CD4-positive, alpha-beta T cell treated with Interleukin-15 for 4 hours (primary cell): ENCODE measurements around the gene BHLHE23.

ENCODE experiments used
- DNase-seq: peaks from one replicate; pipeline ENCODE4 v3.0.0-alpha.2; 2020; ENCODE audit warnings: low spot score

The BHLHE23 gene

DNA sequence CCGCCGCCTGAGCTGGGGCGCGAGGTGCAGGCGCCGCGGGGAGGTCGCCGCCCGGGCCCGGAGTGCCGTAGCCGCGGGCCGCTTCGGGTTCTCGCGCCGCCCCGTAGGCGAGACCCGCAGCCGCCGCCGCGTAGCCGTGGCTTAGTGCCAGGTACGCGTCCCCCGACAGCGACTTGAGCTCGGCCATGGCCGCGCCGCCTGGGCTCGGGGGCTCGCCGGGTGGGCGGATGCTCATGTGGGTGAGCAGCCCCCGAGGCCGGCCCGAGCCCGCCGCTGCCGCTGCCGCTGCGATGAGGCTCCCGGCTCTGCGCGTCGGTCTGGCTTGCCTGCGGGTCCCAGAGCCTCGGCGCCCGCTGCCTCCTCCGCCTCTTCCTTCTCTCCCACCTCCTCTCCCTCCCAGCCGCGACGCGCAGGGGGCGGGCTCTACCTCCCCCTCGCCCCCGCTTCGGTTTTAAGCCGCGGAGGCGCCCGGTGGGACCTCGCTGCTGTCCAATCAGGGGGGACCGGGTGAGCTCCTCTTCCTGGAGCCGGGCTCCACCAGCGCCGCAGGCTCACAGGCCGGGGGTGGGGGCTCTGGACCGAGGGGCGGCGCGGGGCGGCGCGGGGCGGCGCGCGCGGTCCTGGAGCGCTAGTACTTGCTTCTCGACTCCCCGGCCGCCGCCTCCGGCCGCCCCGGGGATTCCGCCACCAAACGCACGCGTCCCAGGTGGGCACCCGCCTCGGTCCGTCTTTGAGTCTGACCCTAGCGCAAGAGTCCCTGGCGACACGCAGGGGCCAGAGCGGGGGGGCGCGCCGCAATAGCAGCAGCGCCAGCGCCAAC lies at the start of gene BHLHE23:
BHLHE23 (minus strand) TSS at position 425 of the 820 bp plus-strand sequence; CDS start at position 235, 190 bp downstream.
- DNase-seq = no peak

DNA sequence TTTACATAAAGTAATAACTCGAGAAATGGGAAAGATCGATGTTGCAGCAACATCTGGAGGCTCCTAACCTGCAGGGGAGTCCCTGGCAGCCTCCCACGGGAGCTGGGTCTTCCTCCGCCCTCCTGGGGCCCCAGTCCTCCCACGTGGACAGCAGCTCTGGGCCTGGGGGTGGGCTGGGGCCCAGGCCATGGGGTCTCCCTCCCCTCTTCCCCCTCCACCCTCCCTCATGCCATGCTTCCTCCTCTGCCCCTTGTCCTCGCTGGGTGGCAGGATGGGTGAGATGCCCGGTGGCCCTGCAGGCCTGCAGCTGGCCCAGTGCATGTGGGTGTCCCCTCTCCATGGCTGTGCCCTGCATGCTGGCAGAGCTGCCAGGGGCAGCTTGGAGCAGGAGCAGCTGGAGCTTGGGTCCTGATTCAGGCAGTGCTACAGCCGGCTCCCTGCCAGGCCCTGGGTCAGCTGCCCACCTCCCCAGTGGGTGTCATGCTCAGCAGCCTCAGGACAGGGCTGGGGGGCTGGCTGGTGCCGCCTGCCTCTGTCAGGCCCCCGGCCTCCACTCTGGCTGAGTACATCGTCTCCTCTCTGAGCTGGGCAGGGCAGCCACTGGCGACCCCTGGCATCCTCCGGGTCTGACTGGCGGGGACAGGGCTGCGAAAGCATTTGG lies 48.9 kb upstream of the BHLHE23 start:
- DNase-seq = no peak

DNA sequence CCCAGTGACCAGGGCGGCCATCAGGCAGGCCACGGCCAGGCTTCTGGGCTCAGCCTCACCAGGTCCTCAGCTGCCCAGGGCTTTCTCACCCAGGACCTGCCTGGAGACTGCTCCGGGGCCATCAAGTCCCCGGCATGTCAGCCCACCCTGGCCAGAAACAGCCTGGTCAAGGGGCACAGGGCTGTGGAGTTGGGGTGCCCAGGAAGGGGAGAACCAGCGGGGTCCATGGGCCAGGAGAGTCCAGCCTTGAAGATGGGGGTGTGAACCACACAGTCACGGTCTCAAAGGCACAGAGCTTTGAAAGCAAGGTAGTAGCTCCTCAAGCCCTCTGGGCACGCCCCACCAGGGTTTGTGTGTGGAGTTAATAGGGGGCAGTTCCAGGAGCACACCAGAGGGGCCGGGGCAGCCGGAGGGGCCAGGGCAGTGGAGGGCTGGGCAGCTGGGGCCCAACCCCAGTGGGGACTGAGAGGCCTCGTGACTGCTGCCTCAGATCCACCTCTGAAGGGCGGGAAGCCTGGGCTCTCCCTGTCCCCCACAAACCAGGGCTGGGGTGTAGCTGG lies 48.0 kb upstream of the BHLHE23 start:
- DNase-seq = no peak

DNA sequence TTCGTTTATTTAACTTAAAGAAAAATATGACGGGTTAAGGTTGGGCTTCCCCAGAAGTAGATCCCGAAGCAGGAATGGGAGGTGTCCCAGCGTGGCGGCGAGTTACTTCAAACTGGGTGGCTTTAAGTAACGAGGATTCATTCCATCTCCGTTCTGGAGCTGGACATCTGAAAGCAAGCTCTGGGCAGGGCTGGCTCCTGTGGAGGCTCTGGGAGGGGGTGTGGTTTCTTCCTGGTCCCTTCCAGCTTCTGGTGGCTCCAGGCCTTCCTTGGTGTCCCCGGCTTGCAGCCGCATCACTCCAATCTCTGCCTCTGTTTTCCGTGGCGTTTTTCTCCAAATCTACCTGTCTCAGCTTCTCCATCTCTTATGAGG lies 47.3 kb upstream of the BHLHE23 start:
- no peak for DNase-seq

DNA sequence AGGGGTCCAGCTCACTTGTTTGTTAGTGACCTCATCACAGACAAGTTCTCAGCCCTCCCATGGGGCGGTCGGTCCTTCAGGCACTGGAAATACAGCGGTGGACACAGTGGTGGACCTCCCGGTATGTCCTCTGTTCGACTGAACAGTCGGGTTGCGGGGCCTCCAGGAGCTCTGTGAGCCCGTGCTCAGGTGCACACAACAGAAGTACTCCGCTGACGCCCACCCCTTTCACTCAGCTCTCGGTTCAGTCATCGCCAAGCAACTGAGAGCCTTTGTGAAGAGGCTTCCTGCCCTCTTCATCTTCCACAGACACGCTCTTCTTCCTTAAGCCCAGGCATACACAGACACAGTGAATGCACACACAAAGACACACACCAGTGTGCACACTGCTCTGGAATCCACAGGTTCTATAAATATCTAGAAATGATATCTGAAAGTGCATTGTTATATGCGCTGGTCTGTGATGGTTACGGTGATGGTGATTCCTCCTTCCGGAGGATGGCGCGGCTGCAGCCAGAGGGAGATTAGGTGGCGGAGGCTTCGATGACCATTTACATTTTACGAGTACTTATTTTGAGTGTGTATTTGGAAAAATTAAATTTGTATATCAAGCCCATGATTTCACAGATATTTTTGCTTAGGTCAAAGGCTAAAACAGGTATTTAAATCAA lies 46.8 kb upstream of the BHLHE23 start:
- no peak for DNase-seq

DNA sequence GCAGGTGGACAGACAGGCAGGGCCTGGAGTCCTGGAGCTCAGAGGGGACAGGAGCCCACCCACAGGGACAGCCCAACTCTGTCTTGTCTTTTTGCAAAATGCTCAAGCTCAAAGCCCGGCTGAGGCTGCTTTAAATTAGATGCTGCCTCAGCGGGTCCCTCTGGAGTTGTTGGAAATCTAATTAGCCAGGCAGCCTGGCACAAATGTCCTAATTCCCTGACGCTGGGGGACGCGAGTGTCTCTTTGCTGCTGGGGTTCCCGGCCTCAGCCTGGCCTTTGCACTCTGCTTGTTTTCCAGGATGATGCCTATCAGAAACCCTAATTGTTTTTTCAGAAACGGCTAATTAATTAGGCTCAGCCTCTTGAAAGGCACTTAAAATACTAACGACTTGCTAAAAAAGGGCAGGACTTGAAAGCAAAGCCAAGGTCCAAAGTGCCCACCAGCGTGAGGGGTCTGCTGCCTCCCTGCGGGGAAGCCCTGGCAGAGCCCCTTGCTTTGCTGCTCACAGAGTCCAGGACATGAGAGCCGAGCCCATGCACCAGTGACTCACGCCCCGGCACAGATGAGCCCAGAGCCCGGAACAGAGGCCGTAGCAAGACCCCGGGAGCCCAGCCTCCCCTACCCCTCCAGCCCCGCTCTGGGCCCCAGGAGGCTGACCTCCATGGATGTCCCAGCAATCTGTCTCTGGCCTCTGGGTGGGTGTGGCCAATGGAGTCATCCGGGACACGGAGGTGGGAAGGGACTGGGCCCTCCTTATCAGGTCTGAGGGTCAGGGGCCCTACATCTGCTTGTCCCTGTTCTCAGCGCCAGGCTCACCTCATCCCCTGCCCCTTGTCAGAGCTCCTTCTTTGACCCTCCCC lies 46.0 kb upstream of the BHLHE23 start:
- no peak for DNase-seq

DNA sequence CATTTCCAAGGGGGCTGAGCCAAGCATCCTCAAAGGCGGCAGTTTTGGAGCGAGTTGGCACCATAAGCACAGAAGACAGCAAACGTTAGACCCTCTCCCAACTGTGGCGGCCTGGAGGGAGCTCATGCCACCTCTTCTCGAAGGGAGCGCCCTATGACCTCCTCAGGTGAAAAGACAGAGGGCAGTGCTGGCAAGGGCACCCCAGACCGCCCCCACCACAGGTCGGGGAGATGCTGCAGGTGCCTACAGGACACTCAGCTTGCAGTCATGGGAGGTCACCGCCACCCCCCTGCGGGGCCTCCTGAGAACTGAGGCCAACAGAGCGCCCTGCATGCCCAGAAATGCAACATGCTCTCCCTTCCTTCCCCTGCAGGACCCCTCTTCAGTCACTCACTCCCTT lies 45.1 kb upstream of the BHLHE23 start:
- no peak for DNase-seq

DNA sequence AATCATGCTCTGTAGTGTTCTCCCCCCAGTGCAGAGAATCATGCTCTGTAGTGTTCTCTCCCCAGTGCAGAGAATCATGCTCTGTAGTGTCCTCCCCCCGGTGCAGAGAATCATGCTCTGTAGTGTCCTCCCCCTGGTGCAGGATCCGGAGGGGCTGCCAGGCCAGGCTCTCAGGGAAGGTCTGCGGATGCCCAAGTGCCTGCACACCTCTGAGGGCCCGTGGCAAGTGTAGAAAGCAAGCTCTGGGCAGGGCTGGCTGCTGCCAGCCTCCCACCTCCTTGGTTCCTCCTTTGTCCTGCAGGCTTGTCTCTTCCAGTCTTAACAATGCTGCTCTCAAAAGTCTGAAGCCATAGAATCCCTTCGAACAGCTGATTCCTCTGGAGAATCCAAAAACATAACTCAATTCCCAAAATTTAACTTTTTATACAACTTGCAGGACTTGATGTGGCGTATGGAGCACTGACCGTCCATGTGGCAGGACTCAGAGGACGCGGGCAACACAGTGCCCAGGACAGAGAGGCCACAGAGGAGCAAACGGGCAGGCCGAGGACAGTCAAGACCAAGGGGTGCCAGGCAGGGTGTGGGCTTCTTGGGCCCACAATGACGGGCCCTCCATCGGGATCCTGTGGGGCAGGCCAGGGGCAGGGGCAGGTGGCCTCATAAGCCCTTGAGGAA lies 44.6 kb upstream of the BHLHE23 start:
- DNase-seq = no peak

DNA sequence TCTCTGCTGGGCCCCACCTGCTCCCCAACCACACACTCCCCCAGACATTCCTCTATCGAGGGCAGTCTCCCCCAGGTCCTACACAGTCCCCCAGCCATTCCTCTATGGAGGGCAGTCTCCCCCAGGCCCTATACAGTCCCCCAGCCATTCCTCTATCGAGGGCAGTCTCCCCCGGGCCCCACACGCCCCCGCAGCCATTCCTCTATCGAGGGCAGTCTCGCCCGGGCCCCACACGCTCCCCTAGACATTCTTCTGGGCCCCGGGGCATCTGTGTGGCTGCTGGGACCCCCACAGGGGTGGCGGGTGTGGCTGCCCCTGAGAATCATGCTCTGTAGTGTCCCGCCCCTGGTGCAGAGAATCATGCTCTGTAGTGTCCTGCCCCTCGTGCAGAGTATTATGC lies 43.6 kb upstream of the BHLHE23 start:
- no peak for DNase-seq

DNA sequence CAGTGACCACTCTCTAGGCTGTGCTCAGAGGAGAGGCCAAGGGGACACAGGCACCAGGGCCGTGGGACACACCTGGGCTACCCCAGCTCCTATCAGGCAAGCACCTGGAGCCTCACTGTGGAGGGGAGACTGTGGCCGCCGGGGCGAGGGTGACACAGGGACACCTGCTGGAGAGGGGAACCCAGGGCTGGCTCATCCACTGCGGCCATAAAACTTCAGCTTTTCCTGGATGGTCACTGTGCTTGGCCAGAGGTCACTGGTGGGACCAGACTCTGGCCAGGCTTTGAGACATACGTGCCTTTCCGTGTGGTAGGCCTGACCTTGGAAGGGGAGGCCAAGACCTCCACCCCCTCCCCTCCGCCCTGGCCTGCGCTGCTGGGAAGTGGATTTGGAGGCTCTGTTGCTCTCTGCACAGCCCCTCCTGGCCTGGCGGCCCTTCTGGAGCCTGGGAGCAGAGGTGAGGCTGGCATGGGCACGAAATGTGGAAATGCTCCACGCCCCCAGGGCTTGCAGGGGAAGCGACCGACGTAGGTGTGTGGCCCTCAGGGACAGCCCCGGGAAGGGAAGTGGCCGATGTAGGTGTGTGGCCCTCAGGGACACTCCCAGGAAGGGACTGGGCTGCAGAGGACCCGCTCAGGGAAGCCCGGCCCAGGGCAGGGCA lies 42.9 kb upstream of the BHLHE23 start:
- DNase-seq = no peak

DNA sequence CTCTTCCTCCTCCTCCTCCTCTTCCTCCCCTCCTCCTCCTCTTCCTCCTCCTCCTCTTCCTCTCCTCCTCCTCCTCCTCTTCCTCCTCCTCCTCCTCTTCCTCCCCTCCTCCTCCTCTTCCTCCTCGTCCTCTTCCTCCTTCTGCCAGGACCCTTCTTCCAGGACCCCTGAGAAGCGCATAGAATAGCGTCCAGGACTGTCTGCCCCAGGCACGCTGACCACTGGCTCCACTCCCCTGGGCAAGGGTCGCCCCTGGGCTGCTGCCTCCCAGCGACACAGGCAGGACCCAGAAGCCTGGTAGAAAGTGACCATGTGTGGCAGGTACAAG lies 42.4 kb upstream of the BHLHE23 start:
- no peak for DNase-seq

DNA sequence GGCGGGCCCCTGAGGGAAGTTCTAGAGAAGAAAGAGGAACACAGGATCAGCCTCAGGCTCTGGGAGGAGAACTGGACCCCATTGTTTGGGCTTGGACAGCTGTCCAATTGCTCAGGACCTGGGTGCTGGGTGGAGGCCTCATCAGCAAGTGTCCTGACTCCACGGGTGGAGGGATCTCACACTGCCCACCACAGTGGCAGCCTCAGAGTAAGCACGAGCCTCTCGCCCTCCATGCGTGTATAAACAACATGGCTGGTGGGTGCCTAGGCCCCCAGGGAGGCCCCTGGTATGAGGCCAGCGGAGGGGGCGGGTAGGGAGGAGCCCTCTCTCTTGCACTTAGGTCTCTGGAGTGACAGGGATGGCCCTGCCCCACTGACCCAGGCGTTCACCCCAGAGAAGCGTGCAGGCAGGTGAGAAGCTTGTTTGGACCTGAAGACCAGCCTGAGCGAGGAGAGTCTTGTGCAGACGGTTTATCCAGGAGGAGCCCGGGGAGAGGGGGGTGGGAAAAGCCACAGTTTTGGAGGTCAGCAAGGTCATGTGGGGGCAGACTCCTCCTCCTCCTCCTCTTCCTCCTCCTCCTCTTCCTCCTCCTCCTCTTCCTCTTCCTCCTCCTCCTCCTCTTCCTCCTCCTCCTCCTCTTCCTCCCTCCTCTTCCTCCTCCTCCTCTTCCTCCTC lies 41.9 kb upstream of the BHLHE23 start:
- no peak for DNase-seq

DNA sequence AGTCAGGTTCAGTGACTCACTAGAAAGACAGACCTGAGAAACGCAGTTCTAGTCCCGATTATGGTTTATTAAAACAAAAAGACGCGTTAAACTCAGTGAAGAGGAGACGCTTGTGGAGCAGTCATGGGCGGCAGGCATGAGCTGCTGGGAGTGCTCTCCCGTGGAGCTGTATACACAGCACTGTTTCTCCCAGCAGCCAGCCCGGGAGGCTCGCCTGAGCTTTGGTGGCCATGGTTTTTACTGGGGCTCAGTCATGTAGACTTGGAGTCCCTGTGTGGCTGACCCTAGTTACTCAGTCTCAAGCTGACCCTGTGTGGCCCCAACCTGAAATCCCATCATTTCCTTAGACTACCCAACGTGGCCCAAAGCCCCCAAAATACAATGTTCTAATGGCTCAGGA lies 41.2 kb upstream of the BHLHE23 start:
- DNase-seq = no peak

DNA sequence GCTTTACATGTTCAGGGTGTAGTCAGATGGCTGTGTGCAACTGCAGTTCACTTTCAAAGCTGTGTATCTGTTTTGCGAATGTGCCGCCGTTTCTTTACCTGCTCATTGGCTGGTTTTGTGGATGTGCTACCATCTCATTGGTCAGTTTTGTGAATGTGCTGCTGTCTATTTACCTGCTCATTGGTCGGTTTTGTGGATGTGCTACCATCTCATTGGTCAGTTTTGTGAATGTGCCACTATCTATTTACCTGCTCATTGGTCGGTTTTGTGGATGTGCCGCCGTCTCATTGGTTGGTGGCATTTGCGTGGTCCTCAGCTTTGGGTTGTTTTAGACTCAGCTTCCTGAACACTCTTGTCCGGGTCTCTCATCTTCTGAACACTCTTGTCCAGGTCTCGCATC lies 40.5 kb upstream of the BHLHE23 start:
- no peak for DNase-seq

DNA sequence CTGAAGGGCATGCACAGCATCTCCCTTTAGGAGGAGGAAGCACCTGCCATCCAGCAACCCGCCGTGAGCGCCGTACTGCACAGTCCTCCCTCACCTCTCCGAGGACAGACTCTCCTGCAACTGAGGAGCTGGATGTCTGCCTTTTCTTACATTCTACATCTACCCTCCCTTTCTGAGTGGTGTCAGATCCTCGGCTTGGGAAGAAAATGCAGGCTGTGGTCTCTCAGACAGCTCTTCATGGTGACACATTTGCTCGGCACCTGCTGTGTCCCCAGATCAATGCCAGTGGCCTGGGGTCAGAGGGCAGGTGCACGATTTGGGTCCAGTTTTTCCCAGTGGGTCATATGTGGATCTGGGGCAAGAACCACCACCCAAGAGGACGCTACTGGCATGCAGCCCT lies 40.1 kb upstream of the BHLHE23 start:
- DNase-seq = no peak

DNA sequence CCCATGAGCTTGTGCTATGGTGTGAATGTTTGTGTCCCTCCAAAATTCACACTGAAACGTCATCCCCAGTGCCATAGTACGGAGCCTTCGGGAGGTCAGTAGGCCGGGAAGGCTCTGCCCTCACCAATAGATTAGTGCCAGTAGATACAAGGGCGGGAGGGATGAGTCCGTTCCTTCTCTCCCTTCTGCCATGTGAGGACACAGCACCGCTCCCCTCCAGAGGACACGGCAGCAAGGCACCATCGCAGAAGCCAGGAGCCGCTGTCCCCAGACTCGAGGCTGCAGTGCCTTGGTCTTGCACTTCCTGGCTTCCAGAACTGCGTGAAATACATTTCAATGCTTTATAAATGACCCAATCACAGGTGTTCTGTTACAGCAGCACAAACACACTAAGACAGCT lies 39.2 kb upstream of the BHLHE23 start:
- DNase-seq = no peak

DNA sequence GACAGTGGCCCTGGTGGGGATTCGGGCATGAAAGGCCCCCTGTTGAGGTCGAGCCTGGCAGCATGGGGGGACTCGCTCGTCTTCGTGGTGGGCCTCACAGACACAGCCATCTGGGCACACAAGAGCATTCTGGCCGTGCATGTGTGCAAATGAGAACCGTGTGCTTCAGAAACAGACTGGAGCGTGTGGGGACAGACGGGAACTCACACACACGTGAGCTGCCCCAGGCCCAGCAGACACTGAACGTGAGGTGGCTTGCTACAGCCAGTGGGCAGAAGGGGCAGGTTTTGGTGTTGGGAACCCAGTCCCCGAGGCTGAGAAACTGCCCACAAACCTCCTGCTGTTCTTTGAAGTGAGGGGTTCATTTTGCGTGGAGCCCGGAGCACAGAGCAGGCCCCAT lies 38.6 kb upstream of the BHLHE23 start:
- no peak for DNase-seq

DNA sequence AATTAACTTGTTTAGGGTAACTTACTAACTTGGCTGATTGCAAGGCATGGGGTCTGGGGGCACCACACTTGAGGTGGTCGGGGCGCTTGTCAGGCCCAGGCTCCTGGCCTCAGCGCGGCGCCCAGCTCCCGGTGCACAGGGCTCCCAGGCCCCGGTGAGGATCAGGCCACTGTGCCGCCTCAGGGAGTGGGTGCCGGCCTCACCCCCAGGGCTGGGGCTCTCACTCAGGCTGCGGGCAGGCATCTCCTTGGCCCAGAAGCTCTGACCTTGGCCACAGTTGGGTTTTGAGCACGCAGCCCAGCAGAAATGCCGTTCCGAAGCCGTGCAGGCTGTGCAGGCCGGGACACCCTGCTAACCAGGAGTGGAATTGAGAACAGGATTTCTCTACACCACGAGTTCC lies 37.8 kb upstream of the BHLHE23 start:
- DNase-seq = no peak

DNA sequence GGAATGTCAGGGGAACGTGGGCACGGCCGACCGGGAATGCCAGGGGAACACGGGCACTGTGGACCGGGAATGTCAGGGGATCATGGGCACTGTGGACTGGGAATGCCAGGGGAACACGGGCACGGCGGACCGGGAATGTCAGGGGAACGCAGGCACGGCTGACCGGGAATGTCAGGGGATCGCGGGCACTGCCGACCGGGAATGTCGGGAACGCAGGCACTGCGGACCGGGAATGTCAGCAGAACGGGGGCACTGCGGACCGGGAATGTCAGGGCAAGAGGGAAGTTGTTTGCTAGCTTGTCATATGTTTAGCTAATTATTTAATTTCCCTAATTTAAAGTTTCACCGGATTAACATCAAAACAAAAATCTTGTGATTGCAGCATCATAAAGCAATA lies 37.4 kb upstream of the BHLHE23 start:
- no peak for DNase-seq
